CD4-positive, alpha-beta T cell (primary cell): ENCODE data around the gene PCDH19. TPM values are rescaled to one million over a fixed set of nuclear protein-coding genes. Genes with fewer than 3 reads are reported as not detected.

Source experiments
- ATAC-seq: fragments of 200-7000 bp; cut with Tn5 transposase; one replicate; pipeline ENCODE4 v1.10.0; 2022; ENCODE audit warnings: mild to moderate bottlenecking; ENCODE audit not compliant: poor library complexity
- CTCF ChIA-PET: fragments of 350-600 bp; sonication (Branson Sonifier 250); formaldehyde crosslinking; loops from one replicate; lab custom pipeline; 2021; ENCODE audit warnings: antibody characterized with exemption, inconsistent platforms; lab: Charles Lee
- POLR2A ChIA-PET: fragments of 350-600 bp; sonication (Branson Sonifier 250); formaldehyde crosslinking; loops from one replicate; lab custom pipeline; 2021; ENCODE audit warnings: antibody characterized with exemption, inconsistent platforms; lab: Charles Lee
- DNase-seq, 14 experiments: peaks; one replicate each; pipeline ENCODE4 v3.0.0-alpha.2; 2013 to 2020; ENCODE audit warnings: mixed read lengths in 2 of 14
- H3K27ac ChIP-seq, 2 donors: one replicate each; pipeline versions ENCODE4 v1.5.1 to v1.7.0; 2013; ENCODE audit warnings: low read length in 2 of 2, low read depth in 1 of 2, mild to moderate bottlenecking in 1 of 2
- H3K27me3 ChIP-seq, 2 experiments: 1 replicate in 1 of 2; 2 replicates in 1 of 2; pipeline versions ENCODE4 v1.6.1 to v1.7.0; 2013; ENCODE audit warnings: low read length in 2 of 2, control low read depth in 1 of 2, mild to moderate bottlenecking in 1 of 2, moderate library complexity in 1 of 2; ENCODE audit not compliant: insufficient read depth in 2 of 2, control insufficient read depth in 1 of 2
- H3K36me3 ChIP-seq: one replicate; pipeline ENCODE4 v1.6.1; 2013; ENCODE audit warnings: low read length, control low read depth; ENCODE audit not compliant: insufficient read depth
- H3K4me1 ChIP-seq: one replicate; pipeline ENCODE4 v1.6.1; 2013; ENCODE audit warnings: low read length, control low read depth; ENCODE audit not compliant: insufficient read depth
- H3K4me3 ChIP-seq: one replicate; pipeline ENCODE4 v1.5.1; 2013; ENCODE audit warnings: mild to moderate bottlenecking, low read length, moderate library complexity
- H3K9me3 ChIP-seq, 2 experiments: 1 replicate in 1 of 2; 2 replicates in 1 of 2; pipeline versions ENCODE4 v1.6.1 to v1.7.0; 2013; ENCODE audit warnings: low read length in 2 of 2, mild to moderate bottlenecking in 2 of 2, control low read depth in 1 of 2, moderate library complexity in 1 of 2; ENCODE audit not compliant: control insufficient read depth in 1 of 2, insufficient read depth in 1 of 2
- H3K27ac Mint-ChIP-seq: one replicate; pipeline ENCODE4 v1.8.0; 2020; ENCODE audit warnings: mixed read lengths
- H3K27me3 Mint-ChIP-seq: one replicate; pipeline ENCODE4 v1.8.0; 2021; ENCODE audit warnings: mixed read lengths
- H3K36me3 Mint-ChIP-seq: one replicate; pipeline ENCODE4 v1.8.0; 2021; ENCODE audit warnings: low read depth, mixed read lengths
- H3K4me1 Mint-ChIP-seq: one replicate; pipeline ENCODE4 v1.8.0; 2021; ENCODE audit warnings: low read depth, mixed read lengths
- H3K4me3 Mint-ChIP-seq: one replicate; pipeline ENCODE4 v1.8.0; 2020; ENCODE audit warnings: mild to moderate bottlenecking, mixed read lengths
- H3K9me3 Mint-ChIP-seq: one replicate; pipeline ENCODE4 v1.8.0; 2020; ENCODE audit warnings: mixed read lengths
- CTCF ChIP-seq: fragments of 200-600 bp; IDR thresholded peaks from one replicate; pipeline ENCODE4 v1.8.0; 2022; ENCODE audit warnings: antibody characterized with exemption, mild to moderate bottlenecking
- intact Hi-C, 2 experiments: fragments of 100-400 bp; cut with DNase I in 1 of 2; cut with micrococcal nuclease in 1 of 2; formaldehyde crosslinking; loops; one replicate each; pipeline versions ENCODE4 v1.15.1 to v1.9.0; 2023 to 2025; cut with DNase I, micrococcal nuclease
- total RNA-seq, 174 experiments: library from RNA in 2 of 174; stranded (reverse) in 2 of 174; gene quantifications; one replicate each; pipeline ENCODE4 v1.2.3 and lab custom pipeline; 2021 to 2026

PCDH19 gene
- total RNA-seq, 2 experiments from 2014 or later, result 0.03 TPM; not detected in 1

DNA sequence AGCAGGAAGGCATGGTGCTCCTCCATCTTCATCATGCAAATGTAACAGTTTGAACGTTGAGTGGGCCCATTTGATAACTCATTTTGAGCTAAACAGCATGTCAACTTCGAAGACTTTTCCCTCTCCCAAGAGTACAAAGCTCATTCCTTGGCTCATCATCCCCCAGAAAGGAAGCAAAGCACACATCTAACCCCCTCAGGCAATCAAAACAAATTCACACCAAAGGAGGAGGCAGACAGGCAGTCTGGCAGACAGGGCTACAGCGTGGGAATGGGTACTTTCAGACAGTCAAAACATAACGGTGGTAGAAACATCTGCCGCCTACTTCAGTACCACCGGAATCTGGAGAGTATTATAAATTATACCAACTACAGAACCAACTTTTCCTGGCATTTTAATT is 81.7 kb downstream of the PCDH19 start:
- no peak for TF ChIP-seq CTCF
- no peaks in the 10 kb centered on the region for H3K4me1 Mint-ChIP-seq
- H3K4me3 Mint-ChIP-seq, result no peak overlapping the region
- no peaks in the 10 kb centered on the region for H3K27me3 ChIP-seq
- H3K36me3 ChIP-seq, result no peaks in the 10 kb centered on the region
- H3K27ac Mint-ChIP-seq, result no peak overlapping the region
- no peak for DNase-seq
- H3K27ac ChIP-seq, result no peak overlapping the region
- H3K4me3 ChIP-seq, result no peak overlapping the region
- no peaks in the 10 kb centered on the region for H3K9me3 Mint-ChIP-seq
- H3K9me3 ChIP-seq, result no peaks in the 10 kb centered on the region
- no peaks in the 10 kb centered on the region for H3K27me3 Mint-ChIP-seq
- H3K36me3 Mint-ChIP-seq, result no peaks in the 10 kb centered on the region
- ATAC-seq, result no peak
- intact Hi-C loops, result no loop called here
- CTCF ChIA-PET, result no interaction called here
- H3K4me1 ChIP-seq, result no peaks in the 10 kb centered on the region
- POLR2A ChIA-PET, result no interaction called here

DNA sequence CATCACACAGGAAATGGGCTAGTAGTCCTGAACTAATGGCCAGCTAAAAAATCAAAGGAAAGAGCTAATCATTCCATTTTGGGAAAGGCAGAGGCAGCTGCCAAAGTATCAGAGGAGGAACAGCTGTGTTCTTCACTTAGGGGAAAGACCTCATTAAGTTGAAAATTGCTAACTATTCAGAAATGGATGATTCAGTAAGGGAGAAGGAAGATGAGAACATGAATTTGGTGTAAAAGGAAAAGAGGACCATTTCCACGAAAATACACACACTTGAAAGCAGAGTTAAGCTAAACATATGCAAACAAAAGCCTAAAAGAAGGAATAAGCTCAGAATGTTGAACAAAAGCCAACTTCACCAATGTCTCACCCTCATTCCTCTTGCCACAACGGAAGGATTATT is 90.4 kb downstream of the PCDH19 start:
- CTCF ChIA-PET, result no interaction called here

DNA sequence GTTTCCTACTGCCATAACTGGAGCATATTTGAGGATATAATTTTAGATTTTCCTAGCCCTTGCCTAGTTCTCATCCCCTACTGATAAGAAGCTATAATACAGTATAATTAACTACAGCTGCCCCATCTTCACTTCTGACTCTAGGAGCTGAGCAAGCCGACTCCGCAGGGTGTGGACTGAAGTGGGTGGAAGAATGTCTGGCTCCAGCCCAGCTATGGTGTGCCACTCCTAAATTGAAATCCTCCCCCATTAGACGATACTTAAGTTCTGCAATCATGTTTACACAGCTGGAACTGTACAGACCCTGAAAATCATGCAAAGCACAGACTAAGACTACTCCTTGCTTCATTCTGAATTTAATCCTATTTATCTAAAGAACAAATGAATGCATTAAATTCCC is 93.1 kb downstream of the PCDH19 start:
- no peaks in the 10 kb centered on the region for H3K36me3 ChIP-seq
- Mint-ChIP-seq H3K27me3 (no peaks in the 10 kb centered on the region), H3K4me1 (no peaks in the 10 kb centered on the region), H3K4me3 (no peak overlapping the region), H3K9me3 (no peaks in the 10 kb centered on the region), H3K27ac (no peak overlapping the region), H3K36me3 (no peaks in the 10 kb centered on the region)
- TF ChIP-seq CTCF, result no peak
- intact Hi-C loops, result no loop called here
- ATAC-seq (no peak), DNase-seq (no peak)
- H3K9me3 ChIP-seq, result no peaks in the 10 kb centered on the region
- no peaks in the 10 kb centered on the region for H3K27me3 ChIP-seq
- H3K4me1 ChIP-seq, result no peaks in the 10 kb centered on the region
- H3K27ac ChIP-seq, result no peak overlapping the region
- ChIA-PET CTCF (no interaction called here), POLR2A (no interaction called here)
- H3K4me3 ChIP-seq, result no peak overlapping the region

More for the DNA sequence above, 90.4 kb downstream of the PCDH19 start:
- Mint-ChIP-seq H3K4me1 (no peaks in the 10 kb centered on the region), H3K4me3 (no peak overlapping the region), H3K27me3 (no peaks in the 10 kb centered on the region), H3K36me3 (no peaks in the 10 kb centered on the region), H3K27ac (no peak overlapping the region), H3K9me3 (no peaks in the 10 kb centered on the region)
- no peak overlapping the region for H3K4me3 ChIP-seq
- no peaks in the 10 kb centered on the region for H3K36me3 ChIP-seq
- H3K9me3 ChIP-seq, result no peaks in the 10 kb centered on the region
- H3K27me3 ChIP-seq, result no peaks in the 10 kb centered on the region
- ATAC-seq (no peak), DNase-seq (no peak)
- H3K27ac ChIP-seq, result no peak overlapping the region
- POLR2A ChIA-PET, result no interaction called here
- TF ChIP-seq CTCF, result no peak
- intact Hi-C loops, result no loop called here
- H3K4me1 ChIP-seq, result no peaks in the 10 kb centered on the region
